SIG-M5 (cell line): ENCODE results near the gene DGKB.
"Not testable (repeated sequence)": the region's sequence is repeated elsewhere in the genome, so short reads cannot be mapped to it uniquely, and the experiment has no call there.

Experiments used
- DNase-seq: peaks from one replicate; lab custom pipeline; 2025; lab: John Stamatoyannopoulos, UW

DGKB gene

GRCh38 chr7:14585232-14585631 is 317.3 kb downstream of the DGKB start:
- DNase-seq, result no peak

GRCh38 chr7:14583518-14583917 is 319.0 kb downstream of the DGKB start:
- no peak for DNase-seq

DNA sequence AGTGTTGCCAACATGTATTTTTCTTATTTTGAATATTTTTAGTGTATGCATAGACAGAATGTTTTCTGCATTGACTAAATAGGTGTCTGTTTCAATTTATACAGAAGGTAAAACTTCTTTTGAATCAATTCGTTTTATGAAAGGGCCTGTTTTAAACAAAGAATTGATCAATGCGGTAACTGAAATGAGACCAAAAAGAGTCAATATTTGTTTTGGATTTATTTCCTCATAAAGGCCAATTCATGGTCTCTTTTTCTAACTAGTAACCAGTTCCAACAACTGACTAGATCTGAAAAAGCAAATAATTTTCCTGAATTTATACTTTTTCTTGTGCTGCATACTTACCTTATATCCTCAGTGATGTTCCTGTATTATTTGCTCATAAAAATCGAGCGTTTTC is 320.5 kb downstream of the DGKB start:
- no peak for DNase-seq

- DNase-seq, result no peak
Measured at GRCh38 chr7:14579971-14580370, 322.6 kb downstream of the DGKB start.

- DNase-seq, result no peak
Measured at GRCh38 chr7:14576578-14576977, 326.0 kb downstream of the DGKB start.

DNA sequence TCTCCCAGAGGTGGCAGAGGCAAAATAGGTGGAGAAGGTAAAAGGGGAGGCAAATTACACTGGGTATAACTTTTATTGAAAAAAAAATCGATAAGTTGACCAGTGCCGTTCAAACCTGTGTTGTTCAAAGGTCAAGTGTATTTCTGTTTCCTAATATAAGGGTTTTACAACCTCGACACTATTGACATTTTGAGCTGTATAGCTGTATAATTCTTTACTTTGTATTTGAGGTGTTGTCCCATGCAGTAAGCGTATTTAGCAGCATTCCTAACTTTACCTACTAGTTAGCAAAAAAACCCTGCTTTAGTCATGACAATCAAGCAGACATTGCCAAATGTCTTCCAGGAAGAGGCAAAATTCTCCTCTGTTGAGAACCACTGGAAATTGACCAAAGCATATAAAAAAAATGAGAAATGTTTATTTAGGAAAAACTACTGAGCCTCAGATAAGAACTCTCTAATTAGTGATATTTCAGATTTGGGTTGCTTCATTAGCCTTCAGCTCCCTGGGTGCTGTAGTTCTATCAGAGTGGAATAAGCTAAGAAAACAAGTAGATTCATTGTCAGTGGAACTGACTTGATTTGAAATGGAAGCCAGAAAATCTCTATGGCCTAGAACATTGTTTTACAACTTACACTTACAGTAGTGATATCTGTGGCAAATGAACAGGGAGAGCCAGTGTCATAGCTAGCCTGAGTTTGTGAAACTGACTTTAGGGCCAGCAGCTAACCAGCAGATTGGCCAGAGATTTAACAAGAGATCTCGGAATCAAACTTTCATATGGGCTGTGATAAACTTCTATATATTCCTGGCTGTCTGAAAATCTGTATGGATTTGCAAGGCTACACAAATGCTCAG is 331.6 kb downstream of the DGKB start:
- DNase-seq, result no peak

DNA sequence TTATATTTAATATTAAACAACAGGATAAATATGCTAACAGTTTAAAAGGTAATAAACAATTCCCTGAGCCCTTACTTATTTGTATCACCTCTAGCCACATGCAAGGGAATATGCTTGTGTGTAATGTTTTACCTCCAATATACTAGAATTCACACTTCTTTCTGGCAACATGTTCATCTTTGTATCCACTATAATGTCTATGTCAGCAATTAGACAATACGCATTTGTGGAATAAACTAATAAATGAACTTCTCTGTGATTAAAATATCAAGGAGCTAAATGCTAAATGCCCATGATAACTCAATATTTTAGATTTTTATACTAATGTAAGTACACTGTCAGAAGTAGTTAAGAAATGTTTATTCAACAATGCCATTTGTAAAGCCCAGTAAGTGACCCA is 350.5 kb downstream of the DGKB start:
- no peak for DNase-seq

DNA sequence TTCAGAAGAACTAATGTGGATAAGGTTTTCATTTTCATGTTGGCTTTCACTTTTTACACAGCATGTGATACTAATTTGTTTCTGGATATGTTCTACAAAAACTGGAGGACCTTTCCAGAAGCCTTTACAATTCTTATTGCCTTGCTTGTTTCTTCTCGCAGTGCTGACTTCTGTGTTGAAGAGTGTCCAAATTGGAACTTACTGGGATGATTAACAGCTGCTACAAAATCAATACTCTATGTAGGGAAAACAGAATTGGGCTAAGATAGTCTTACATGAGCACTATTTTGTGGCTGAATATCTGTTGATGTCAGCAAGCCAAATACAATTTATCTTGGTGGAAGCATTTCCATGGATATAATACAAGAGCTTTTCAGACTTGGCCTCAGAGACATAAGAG is 351.2 kb downstream of the DGKB start:
- no peak for DNase-seq

- no peak for DNase-seq
Measured at GRCh38 chr7:14542624-14543023, 359.9 kb downstream of the DGKB start.

GRCh38 chr7:14521183-14521582 is 381.4 kb downstream of the DGKB start:
- DNase-seq, result no peak

GRCh38 chr7:14510268-14510667 is 392.3 kb downstream of the DGKB start:
- no peak for DNase-seq

DNA sequence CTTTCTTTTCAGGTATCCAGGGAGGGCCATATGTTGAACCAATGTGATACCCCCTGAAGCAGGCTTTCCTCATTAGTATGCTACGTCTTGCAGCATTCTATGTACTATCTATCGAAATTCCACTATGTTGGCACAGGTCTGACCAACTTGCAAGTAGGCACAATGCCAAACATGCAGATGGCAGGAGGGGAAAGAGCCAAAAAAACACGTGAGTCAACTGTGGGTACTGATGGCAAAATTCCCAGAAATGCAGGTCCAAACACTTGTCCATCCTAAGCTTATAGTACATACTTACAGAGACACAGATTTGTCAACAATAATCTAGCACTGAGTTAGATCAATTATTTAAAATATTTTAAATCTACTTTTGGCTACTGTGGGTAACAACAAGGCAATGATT is 394.9 kb downstream of the DGKB start:
- DNase-seq, result no peak

GRCh38 chr7:14505906-14506305 is 396.6 kb downstream of the DGKB start:
- DNase-seq, result no peak

DNA sequence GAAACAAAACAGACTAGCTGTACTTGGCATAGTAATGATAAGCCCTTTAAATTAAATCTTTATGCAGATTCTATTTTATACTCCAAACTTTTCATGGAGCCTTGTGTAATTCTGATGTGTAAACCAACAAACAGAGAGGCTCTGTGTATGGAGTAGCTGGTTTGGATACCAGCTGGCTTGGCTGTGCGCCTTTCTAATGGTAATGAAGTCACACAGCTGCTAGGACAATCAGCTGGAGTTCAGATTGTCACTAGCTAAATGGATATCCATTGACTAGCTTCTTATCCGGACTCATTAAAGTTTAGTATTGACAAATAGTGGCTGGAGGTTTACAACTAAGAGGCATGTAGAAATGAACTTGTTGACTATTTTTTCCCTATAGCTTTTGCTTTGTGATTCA is 398.4 kb downstream of the DGKB start:
- no peak for DNase-seq

- no peak for DNase-seq
Measured at GRCh38 chr7:14503623-14504022, 398.9 kb downstream of the DGKB start.

DNA sequence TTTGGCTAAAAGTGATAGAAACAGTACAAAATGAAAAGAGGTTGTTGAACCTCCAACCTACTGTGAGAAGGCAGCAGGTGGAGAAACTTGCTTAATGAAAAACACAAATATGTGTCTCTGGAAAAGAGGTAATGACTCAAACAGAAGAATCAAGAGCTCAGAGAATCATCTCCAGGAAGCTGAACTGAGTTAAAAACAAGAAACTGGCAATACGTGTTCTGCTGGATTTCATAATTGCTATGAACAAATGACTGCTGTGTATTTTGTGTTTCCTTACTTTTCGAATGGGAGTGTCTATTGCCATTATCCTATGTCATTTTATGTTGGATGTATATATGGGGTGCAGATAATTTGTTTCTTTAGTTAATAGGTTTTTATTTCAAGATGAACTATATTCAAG is 401.1 kb downstream of the DGKB start:
- DNase-seq, result no peak

- DNase-seq, result no peak
Measured at GRCh38 chr7:14497390-14497789, 405.2 kb downstream of the DGKB start.

- no peak for DNase-seq
Measured at GRCh38 chr7:14495633-14496032, 406.9 kb downstream of the DGKB start.

GRCh38 chr7:14487701-14488395 is 414.7 kb downstream of the DGKB start:
- no peak for DNase-seq

DNA sequence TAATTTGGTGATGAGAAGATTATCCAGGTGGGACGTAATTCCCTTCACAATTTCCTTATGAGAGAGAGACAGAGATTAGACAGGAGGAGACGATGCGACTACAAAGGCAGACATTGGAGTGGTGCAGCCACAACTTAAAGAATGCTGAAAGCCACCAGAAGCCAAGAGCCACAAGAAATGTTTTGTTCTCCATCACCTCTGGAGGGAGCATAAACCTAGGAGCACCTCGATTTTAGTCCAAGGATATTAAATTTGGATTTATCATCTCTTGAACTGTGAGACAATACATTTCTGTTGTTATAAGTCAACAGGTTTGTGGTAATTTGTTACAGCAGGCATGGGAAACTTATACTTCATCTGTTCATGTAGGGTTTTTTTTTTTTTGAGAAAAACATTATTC is 418.9 kb downstream of the DGKB start:
- no peak for DNase-seq

- DNase-seq, result no peak
Measured at GRCh38 chr7:14480281-14480680, 422.3 kb downstream of the DGKB start.

DNA sequence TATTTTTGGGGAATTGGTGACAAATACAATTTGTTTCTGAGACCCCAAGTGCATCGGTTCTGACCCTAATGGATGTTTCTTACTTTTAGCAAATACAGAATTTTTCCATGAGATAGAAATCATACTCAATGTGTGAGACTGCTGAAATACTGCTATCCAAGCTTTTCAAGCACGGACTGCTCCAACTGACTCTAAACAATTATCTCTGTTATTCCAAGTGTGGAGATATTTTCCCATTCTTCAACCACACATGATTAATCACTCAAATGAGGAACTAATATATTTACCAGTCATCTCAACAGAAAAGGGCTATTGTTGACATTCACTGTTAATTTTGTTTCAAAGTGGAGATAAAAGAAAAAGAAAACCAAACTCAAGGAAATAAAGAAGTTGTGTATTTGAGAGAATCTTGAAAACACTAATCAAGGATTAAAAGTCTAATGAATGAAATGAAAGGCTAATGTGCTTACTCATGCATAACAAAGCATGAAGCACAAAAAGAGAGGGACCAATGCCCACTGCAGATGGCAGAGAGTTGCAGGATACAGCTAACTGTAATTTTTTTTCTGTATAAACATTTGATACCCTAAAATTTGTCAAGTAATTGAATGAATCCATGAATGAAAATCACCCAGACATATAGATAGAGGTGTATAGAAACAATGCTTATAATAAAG is 423.6 kb downstream of the DGKB start:
- DNase-seq, result no peak

DNA sequence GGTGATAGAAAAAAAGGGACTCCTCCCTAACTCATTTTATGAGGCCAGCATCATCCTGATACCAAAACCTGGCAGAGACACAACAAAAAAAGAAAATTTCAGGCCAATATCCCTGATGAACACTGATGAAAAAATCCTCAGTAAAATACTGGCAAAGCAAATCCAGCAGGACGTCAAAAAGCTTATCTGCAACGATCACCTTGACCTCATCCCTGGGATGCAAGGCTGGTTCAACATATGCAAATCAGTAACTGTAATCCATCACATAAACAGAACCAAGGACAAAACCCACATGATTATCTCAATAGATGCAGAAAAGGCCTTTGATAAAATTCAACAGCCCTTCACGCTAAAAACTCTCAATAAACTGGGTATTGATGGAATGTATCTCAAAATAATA is 440.8 kb downstream of the DGKB start:
- DNase-seq, result not testable (repeated sequence)
